Activated effector memory CD4-positive, alpha-beta T cell treated with Interleukin-2 at 50 U/mL for 16 hours (primary cell): ENCODE results near the gene CATSPERZ.
A peak's percentile ranks its signal among the peaks of the same experiment; 100 is the strongest.
"Not testable (repeated sequence)": the region's sequence is repeated elsewhere in the genome, so short reads cannot be mapped to it uniquely, and the experiment has no call there.

Source experiments
- DNase-seq: peaks from one replicate; pipeline ENCODE4 v3.0.0-alpha.2; 2020

The CATSPERZ gene

GRCh38 chr11:64304316-64305072, 4.3 kb downstream of the CATSPERZ start:
- DNase-seq, result peak; percentile 85

GRCh38 chr11:64305075-64305690, 5.0 kb downstream of the CATSPERZ start, which contains the start of gene ESRRA:
Gene ESRRA, plus strand, starts transcription at chr11:64305524. Its CDS starts 1,656 bp downstream, at chr11:64307180.
- peak; percentile 99 for DNase-seq

- DNase-seq, result peak; percentile 62
Measured at GRCh38 chr11:64305691-64306562, 5.8 kb downstream of the CATSPERZ start.

GRCh38 chr11:64306563-64306875, 6.4 kb downstream of the CATSPERZ start:
- no peak for DNase-seq

- no peak for DNase-seq
Measured at GRCh38 chr11:64306876-64307622, 6.9 kb downstream of the CATSPERZ start.

- DNase-seq, result not testable (repeated sequence)
Measured at GRCh38 chr11:64307795-64308194, 7.6 kb downstream of the CATSPERZ start.

GRCh38 chr11:64312947-64313346, 12.8 kb downstream of the CATSPERZ start:
- no peak for DNase-seq

- no peak for DNase-seq
Measured at GRCh38 chr11:64313491-64314145, 13.5 kb downstream of the CATSPERZ start.

GRCh38 chr11:64314146-64314804, 14.1 kb downstream of the CATSPERZ start:
- no peak for DNase-seq

- DNase-seq, result no peak
Measured at GRCh38 chr11:64314805-64315561, 14.8 kb downstream of the CATSPERZ start.

GRCh38 chr11:64315667-64316526, 15.7 kb downstream of the CATSPERZ start:
- not testable (repeated sequence) for DNase-seq

- peak; percentile 35 for DNase-seq
Measured at GRCh38 chr11:64316672-64317324, 16.6 kb downstream of the CATSPERZ start.

GRCh38 chr11:64317325-64317960, 17.3 kb downstream of the CATSPERZ start, which contains the start of gene TRMT112:
Gene TRMT112, minus strand, starts transcription at chr11:64317559. Its CDS starts 33 bp downstream, at chr11:64317526.
- peak; percentile 94 for DNase-seq

- DNase-seq, result peak; percentile 94
Measured at GRCh38 chr11:64317961-64318765, 18.0 kb downstream of the CATSPERZ start, which contains the start of gene PRDX5. Gene PRDX5, plus strand, starts transcription at chr11:64318121. Its CDS starts 95 bp downstream, at chr11:64318216.

- DNase-seq, result no peak
Measured at GRCh38 chr11:64318766-64319761, 18.9 kb downstream of the CATSPERZ start.

- no peak for DNase-seq
Measured at GRCh38 chr11:64320556-64320955, 20.4 kb downstream of the CATSPERZ start.
